ENCODE measurements around the gene TUBGCP6.

- no peak for TF ChIP-seq CTCF (IDR thresholded peaks at IDR 0.05)
- TF ChIP-seq EZH2phosphoT487 (IDR thresholded peaks at IDR 0.05), result no peak
- TF ChIP-seq EZH2 (IDR thresholded peaks at IDR 0.05), result no peak
These were observed 8.5 kb upstream of the TUBGCP6 start for GRCh38 chr22:50253046-50253915.

All from neural progenitor cell (in vitro differentiated cells).